HUES6 (cell line): ENCODE results near the gene LAMB1.

ENCODE experiments used
- H3K27ac ChIP-seq: 2 replicates; pipeline ENCODE4 v1.7.0; 2013; ENCODE audit warnings: low read depth, mild to moderate bottlenecking, low read length, inconsistent platforms
- H3K27me3 ChIP-seq: 2 replicates; pipeline ENCODE4 v1.6.1; 2013; ENCODE audit warnings: low read length; ENCODE audit not compliant: control insufficient read depth, insufficient read depth
- H3K36me3 ChIP-seq: 2 replicates; pipeline ENCODE4 v1.6.1; 2013; ENCODE audit warnings: low read length; ENCODE audit not compliant: control insufficient read depth, insufficient read depth
- H3K4me1 ChIP-seq: 2 replicates; pipeline ENCODE4 v1.6.1; 2013; ENCODE audit warnings: low read length; ENCODE audit not compliant: control insufficient read depth, insufficient read depth
- H3K4me3 ChIP-seq: 2 replicates; pipeline ENCODE4 v1.5.1; 2013; ENCODE audit warnings: low read depth, low read length
- H3K9ac ChIP-seq: one replicate; pipeline ENCODE4 v1.6.1; 2013; ENCODE audit warnings: mild to moderate bottlenecking, low read length
- H3K9me3 ChIP-seq: 2 replicates; pipeline ENCODE4 v1.6.1; 2013; ENCODE audit warnings: low read depth, low read length; ENCODE audit not compliant: control insufficient read depth, insufficient read depth

LAMB1 gene

DNA sequence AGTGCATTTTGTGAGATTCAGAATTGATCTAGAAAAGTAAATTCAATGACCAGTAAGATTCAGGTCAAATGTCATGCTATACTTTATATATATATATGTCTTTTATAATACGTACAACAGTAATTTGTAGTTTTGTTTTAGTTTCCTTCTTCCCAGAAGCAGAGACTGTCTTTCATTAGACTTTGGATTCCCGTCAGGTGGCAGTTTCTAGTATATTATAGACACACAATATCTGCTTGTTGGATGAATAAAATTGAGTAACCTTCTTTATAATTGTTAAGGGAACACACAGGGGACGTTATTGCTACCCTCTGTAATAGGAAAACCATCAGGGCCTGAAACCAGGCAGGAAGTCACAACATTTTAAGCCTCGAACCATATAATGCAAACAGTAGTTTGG is 5.3 kb upstream of the LAMB1 start:
- Histone ChIP-seq H3K9me3 (no peaks in the 10 kb centered on the region), H3K27ac (no peak overlapping the region), H3K27me3 (peaks cover 49% of the 10 kb centered on the region), H3K9ac (no peak overlapping the region), H3K36me3 (no peaks in the 10 kb centered on the region), H3K4me3 (no peak overlapping the region), H3K4me1 (peaks cover 13% of the 10 kb centered on the region)

DNA sequence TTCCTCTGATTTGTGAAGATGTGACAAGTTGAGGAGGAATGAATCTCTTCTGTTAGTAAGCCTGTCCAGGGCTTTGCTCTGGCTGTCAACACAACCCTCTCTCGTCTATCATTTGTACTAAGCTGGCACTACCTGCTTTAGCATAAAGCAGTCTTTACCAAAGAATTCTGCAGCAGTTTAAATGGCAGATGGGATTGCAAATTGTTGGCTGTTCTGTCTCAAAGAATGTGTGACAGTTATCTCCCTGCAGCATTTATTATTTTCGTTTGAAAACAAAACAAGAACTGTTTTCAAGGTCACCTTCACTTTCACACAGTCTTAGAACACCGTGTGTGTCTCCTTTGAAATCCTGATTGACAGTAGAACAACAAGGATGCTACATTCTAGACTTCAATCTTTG is 4.8 kb upstream of the LAMB1 start:
- H3K27me3 ChIP-seq = peaks cover 51% of the 10 kb centered on the region
- no peaks in the 10 kb centered on the region for H3K36me3 ChIP-seq
- no peaks in the 10 kb centered on the region for H3K9me3 ChIP-seq
- H3K9ac ChIP-seq = no peak overlapping the region
- H3K4me3 ChIP-seq = no peak overlapping the region
- peaks cover 13% of the 10 kb centered on the region for H3K4me1 ChIP-seq
- H3K27ac ChIP-seq = no peak overlapping the region

GRCh38 chr7:108007261-108007660 is 4.3 kb upstream of the LAMB1 start:
- Histone ChIP-seq H3K36me3 (no peaks in the 10 kb centered on the region), H3K4me1 (peaks cover 13% of the 10 kb centered on the region), H3K27ac (no peak overlapping the region), H3K9ac (no peak overlapping the region), H3K4me3 (no peak overlapping the region), H3K9me3 (no peaks in the 10 kb centered on the region), H3K27me3 (peaks cover 56% of the 10 kb centered on the region)

GRCh38 chr7:108004220-108005142 is 1.5 kb upstream of the LAMB1 start:
- H3K4me3 ChIP-seq = peak overlapping the region; percentile 79
- peaks cover 28% of the 10 kb centered on the region for H3K4me1 ChIP-seq
- no peak overlapping the region for H3K9ac ChIP-seq
- peaks cover 2% of the 10 kb centered on the region; the same call in 1 of the 2 replicates for H3K36me3 ChIP-seq
- H3K27ac ChIP-seq = no peak overlapping the region
- H3K9me3 ChIP-seq = no peaks in the 10 kb centered on the region
- H3K27me3 ChIP-seq = peaks cover 71% of the 10 kb centered on the region

- Histone ChIP-seq H3K4me1 (peaks cover 28% of the 10 kb centered on the region), H3K27me3 (peaks cover 70% of the 10 kb centered on the region), H3K4me3 (peak overlapping the region; percentile 79), H3K36me3 (peaks cover 2% of the 10 kb centered on the region; the same call in 1 of the 2 replicates), H3K27ac (no peak overlapping the region), H3K9ac (peak overlapping the region; percentile 90), H3K9me3 (no peaks in the 10 kb centered on the region)
Observed at GRCh38 chr7:108003599-108003935, 606 bp upstream of the LAMB1 start.

- H3K9ac ChIP-seq = peak overlapping the region; percentile 90
- H3K27me3 ChIP-seq = peaks cover 60% of the 10 kb centered on the region
- H3K4me3 ChIP-seq = peak overlapping the region; percentile 79
Observed at GRCh38 chr7:108001764-108002725, 916 bp downstream of the LAMB1 start.

GRCh38 chr7:108000875-108001763 is 1.8 kb downstream of the LAMB1 start:
- H3K9me3 ChIP-seq = no peaks in the 10 kb centered on the region
- H3K27ac ChIP-seq = no peak overlapping the region
- H3K9ac ChIP-seq = peak overlapping the region; percentile 90
- peaks cover 23% of the 10 kb centered on the region for H3K36me3 ChIP-seq
- H3K4me1 ChIP-seq = peaks cover 31% of the 10 kb centered on the region
- H3K27me3 ChIP-seq = peaks cover 51% of the 10 kb centered on the region
- H3K4me3 ChIP-seq = peak overlapping the region; percentile 79

More at GRCh38 chr7:108001764-108002725, 916 bp downstream of the LAMB1 start:
- peak overlapping the region; percentile 58; the same call in 1 of the 2 replicates for H3K27ac ChIP-seq
- H3K9me3 ChIP-seq = no peaks in the 10 kb centered on the region
- peaks cover 28% of the 10 kb centered on the region for H3K4me1 ChIP-seq
- peaks cover 13% of the 10 kb centered on the region for H3K36me3 ChIP-seq

DNA sequence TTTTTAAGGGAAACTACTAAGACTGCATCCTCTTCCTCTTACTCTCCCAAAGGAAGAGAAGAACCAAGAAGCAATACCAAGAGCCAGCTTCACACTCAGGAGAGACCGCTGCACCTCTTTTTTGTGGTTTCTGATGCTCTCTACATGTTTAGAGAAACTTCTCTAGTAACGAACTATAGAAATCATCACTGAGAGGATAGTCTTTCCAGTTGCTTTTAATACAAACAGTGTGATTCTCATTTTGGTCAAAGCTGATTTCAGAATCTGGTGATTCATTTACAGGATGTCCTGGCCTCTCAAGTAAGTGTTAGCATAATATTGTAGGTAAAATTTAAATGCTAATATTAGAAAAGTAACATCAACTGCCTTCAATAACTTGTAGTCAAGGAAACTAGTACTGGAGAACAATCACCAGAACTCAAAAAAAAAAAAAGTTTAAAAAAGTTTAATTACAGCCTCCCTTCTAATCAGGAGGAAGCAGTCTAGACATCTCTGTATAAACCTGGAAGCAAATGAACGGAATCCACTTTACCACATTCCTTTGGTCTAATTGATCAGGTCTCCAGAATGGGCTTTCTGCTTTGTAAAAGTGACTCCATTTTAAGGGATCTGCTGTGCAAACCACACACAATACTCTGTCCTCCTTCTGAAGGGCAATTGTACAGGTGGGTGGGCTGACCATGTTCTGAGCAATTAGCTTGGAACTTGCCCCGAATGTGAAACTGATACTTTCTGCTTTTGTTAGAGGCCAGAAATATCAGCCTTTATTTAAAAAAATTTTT is 3.0 kb downstream of the LAMB1 start:
- H3K27me3 ChIP-seq = peaks cover 39% of the 10 kb centered on the region
- H3K27ac ChIP-seq = no peak overlapping the region; the same call in 1 of the 2 replicates

GRCh38 chr7:107998660-107999480 is 4.1 kb downstream of the LAMB1 start:
- Histone ChIP-seq H3K36me3 (peaks cover 33% of the 10 kb centered on the region), H3K9ac (no peak overlapping the region), H3K27ac (no peak overlapping the region), H3K9me3 (no peaks in the 10 kb centered on the region), H3K4me1 (peaks cover 32% of the 10 kb centered on the region), H3K4me3 (no peak overlapping the region), H3K27me3 (peaks cover 28% of the 10 kb centered on the region)

More for the DNA sequence above, 3.0 kb downstream of the LAMB1 start:
- Histone ChIP-seq H3K36me3 (peaks cover 24% of the 10 kb centered on the region), H3K4me1 (peaks cover 40% of the 10 kb centered on the region), H3K9me3 (no peaks in the 10 kb centered on the region), H3K4me3 (no peak overlapping the region), H3K9ac (peak overlapping the region; percentile 10)
